Skeletal muscle satellite cell (primary cell): ENCODE results near the gene DLX4.

Source experiments
- H3K27me3 ChIP-seq: 2 replicates; pipeline ENCODE4 v1.7.0; 2013; ENCODE audit warnings: low read length; ENCODE audit not compliant: control insufficient read depth, insufficient read depth
- H3K36me3 ChIP-seq: 2 replicates; pipeline ENCODE4 v1.7.0; 2013; ENCODE audit warnings: mild to moderate bottlenecking, control low read depth, low read length; ENCODE audit not compliant: insufficient read depth
- H3K4me1 ChIP-seq: 2 replicates; pipeline ENCODE4 v1.7.0; 2013; ENCODE audit warnings: low read length; ENCODE audit not compliant: control insufficient read depth, insufficient read depth
- H3K4me2 ChIP-seq: 2 replicates; pipeline ENCODE4 v1.7.0; 2013; ENCODE audit warnings: mild to moderate bottlenecking, low read length
- H3K4me3 ChIP-seq: 2 replicates; pipeline ENCODE4 v1.7.0; 2013; ENCODE audit warnings: low read length
- H3K9ac ChIP-seq: 2 replicates; pipeline ENCODE4 v1.7.0; 2013; ENCODE audit warnings: mild to moderate bottlenecking, low read depth, low read length, moderate library complexity
- H3K9me3 ChIP-seq: replicated peaks from 2 replicates; pipeline ENCODE4 v1.7.0; 2013; ENCODE audit warnings: mild to moderate bottlenecking, control low read depth, low read length

The DLX4 gene

GRCh38 chr17:49932138-49932723 lies 36.8 kb upstream of the DLX4 start:
- Histone ChIP-seq H3K9ac (no peak overlapping the region), H3K9me3 (no peaks in the 10 kb centered on the region), H3K36me3 (no peaks in the 10 kb centered on the region), H3K27me3 (peaks cover 36% of the 10 kb centered on the region), H3K4me1 (peaks cover 25% of the 10 kb centered on the region), H3K4me3 (no peak overlapping the region), H3K4me2 (no peak overlapping the region)

DNA sequence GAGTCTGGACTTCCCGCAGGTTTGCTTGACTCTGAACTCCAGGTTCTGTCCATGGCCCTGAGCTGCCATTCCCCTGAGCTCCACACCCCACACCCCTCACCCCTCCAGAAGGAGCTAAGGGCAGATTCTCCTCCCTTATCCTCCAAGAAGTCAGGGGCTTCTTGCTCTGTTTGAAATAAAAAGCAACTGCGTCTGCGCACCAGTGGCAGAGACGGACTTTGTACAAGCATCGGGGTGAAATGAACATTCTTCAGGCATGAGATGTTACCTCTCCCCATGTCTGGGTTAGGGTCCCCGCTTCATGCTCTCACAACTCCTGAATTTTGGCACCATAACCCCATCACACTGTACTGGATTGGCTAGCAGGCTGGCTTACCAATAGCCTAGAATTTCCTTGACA lies 36.1 kb upstream of the DLX4 start:
- Histone ChIP-seq H3K4me1 (peaks cover 18% of the 10 kb centered on the region), H3K27me3 (peaks cover 36% of the 10 kb centered on the region), H3K4me3 (no peak overlapping the region), H3K36me3 (no peaks in the 10 kb centered on the region), H3K4me2 (no peak overlapping the region), H3K9ac (no peak overlapping the region), H3K9me3 (no peaks in the 10 kb centered on the region)

DNA sequence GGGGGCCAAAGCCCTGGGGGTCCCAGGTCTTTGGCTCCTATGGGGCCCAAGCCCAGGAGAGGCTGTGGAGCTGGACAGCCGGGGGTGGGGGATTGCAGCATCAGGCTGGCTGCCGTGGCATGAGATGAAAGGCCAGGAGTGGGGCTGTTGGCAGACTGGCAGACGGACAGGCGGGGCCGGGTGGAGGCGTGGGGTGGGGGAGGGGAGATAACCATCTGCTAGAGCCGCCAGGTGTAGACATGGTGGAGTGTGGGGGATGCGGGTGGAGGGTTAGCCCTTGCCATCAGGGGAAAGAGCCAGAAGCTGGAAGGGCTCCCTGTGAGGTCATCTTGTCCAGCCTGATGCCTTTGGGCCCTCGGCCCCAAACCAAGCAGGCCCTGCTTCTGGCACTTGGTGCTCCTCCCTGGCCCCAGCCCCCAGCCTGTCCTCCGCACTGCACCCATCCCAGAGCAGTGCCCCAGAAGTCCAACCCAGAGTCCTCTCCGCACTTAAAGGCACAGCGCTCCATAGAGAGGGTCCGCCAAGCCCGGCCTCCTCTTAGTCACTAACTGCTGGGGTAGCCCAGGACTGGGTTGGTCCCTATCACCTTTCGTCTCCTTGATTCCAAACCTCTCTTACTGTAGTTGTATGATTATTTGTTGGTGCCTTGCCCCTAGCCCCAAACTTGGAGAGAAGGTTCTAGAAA lies 33.3 kb upstream of the DLX4 start:
- Histone ChIP-seq H3K9ac (no peak overlapping the region), H3K4me1 (peaks cover 3% of the 10 kb centered on the region), H3K36me3 (no peaks in the 10 kb centered on the region), H3K4me2 (no peak overlapping the region), H3K27me3 (peaks cover 56% of the 10 kb centered on the region), H3K9me3 (no peaks in the 10 kb centered on the region), H3K4me3 (no peak overlapping the region)

DNA sequence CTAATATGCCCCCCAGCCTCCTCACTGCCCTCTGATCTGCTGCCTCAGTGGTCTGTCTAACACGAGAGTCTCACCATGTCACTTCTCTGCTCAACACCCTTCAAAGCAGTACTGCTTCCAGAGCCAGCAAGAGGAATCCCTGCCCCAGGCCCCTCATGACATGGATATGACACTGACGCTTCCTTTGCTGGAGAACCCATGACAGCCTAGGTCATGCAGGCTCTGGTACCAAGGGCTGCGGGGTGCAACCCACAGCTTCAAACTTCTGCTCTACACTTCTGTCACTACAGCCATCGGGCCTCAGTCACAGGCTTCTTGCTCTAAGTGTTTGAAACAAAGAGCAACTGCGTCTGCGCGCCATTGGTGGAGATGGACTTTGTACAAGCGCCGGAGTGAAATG lies 32.6 kb upstream of the DLX4 start:
- peaks cover 59% of the 10 kb centered on the region for H3K27me3 ChIP-seq
- no peak overlapping the region for H3K9ac ChIP-seq
- no peak overlapping the region for H3K4me3 ChIP-seq
- no peak overlapping the region for H3K4me2 ChIP-seq
- H3K9me3 ChIP-seq, result no peaks in the 10 kb centered on the region
- no peaks in the 10 kb centered on the region for H3K36me3 ChIP-seq
- H3K4me1 ChIP-seq, result peaks cover 3% of the 10 kb centered on the region

GRCh38 chr17:49939318-49939717 lies 29.7 kb upstream of the DLX4 start:
- Histone ChIP-seq H3K9me3 (no peaks in the 10 kb centered on the region), H3K36me3 (no peaks in the 10 kb centered on the region), H3K4me3 (no peak overlapping the region), H3K27me3 (peaks cover 72% of the 10 kb centered on the region), H3K4me1 (peaks cover 5% of the 10 kb centered on the region), H3K4me2 (no peak overlapping the region), H3K9ac (no peak overlapping the region)

- Histone ChIP-seq H3K4me2 (no peak overlapping the region), H3K4me1 (peaks cover 6% of the 10 kb centered on the region), H3K4me3 (no peak overlapping the region), H3K27me3 (peaks cover 69% of the 10 kb centered on the region), H3K9me3 (no peaks in the 10 kb centered on the region), H3K9ac (no peak overlapping the region), H3K36me3 (no peaks in the 10 kb centered on the region)
Measured at GRCh38 chr17:49941427-49941826, 27.6 kb upstream of the DLX4 start.

- Histone ChIP-seq H3K27me3 (peaks cover 66% of the 10 kb centered on the region), H3K36me3 (no peaks in the 10 kb centered on the region), H3K4me2 (no peak overlapping the region), H3K9ac (no peak overlapping the region), H3K9me3 (no peaks in the 10 kb centered on the region), H3K4me1 (peaks cover 6% of the 10 kb centered on the region), H3K4me3 (no peak overlapping the region)
Measured at GRCh38 chr17:49942947-49943346, 26.0 kb upstream of the DLX4 start.

DNA sequence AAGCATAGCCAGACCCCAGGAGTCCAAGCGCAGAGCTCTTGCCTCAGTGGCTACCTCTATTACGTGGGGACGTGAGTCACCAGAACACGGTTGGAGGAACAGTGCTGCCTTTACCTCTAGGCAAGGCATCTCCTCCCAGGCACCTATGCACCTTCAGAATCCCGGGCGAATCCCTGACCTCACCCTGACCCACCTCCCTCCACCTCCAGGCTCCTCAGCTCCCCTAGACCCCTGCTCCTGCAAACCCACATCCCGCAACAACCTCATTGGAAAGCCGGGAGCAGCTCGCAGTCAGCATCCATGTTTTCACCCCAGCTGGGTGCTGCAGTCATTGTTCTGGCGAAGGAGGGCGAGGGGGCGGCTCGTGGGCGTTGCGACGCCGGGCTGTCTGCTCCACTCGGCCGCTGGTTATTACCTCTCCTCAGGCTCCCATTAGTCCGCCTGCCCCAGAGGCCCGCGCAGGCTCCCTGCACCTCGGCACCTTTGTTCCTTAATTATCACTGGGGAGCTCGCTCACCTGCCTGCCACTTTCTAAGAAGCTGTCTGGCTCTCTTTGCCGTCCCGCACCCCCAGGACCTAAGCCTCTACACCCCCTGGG lies 24.6 kb upstream of the DLX4 start:
- Histone ChIP-seq H3K4me3 (no peak overlapping the region), H3K4me2 (peak overlapping the region; percentile 35), H3K9ac (no peak overlapping the region), H3K36me3 (no peaks in the 10 kb centered on the region), H3K27me3 (peaks cover 62% of the 10 kb centered on the region), H3K9me3 (no peaks in the 10 kb centered on the region), H3K4me1 (peaks cover 6% of the 10 kb centered on the region)

DNA sequence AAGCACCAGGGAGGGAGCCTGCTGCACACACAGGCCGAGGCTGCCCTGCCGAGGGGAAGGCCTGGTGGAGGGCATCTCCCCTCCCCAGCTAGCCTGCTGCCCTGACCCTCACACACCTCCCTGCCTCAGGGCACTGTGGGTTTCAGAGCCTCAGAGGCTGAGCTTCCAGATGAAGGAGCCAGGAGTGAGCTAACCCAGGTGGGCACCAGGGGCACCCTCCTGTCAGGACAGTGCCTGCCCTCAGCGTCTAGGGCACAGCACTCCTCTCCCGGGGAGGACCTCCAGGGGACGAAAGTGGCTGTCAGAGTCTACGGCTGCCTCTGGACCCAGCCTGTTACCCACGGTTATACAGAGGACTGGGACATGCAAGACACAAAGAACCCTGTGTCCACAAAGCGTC lies 22.8 kb upstream of the DLX4 start:
- Histone ChIP-seq H3K4me2 (no peak overlapping the region), H3K36me3 (no peaks in the 10 kb centered on the region), H3K9ac (no peak overlapping the region), H3K27me3 (peaks cover 54% of the 10 kb centered on the region), H3K4me3 (no peak overlapping the region), H3K9me3 (no peaks in the 10 kb centered on the region), H3K4me1 (peaks cover 8% of the 10 kb centered on the region)

- peaks cover 17% of the 10 kb centered on the region for H3K4me1 ChIP-seq
- no peaks in the 10 kb centered on the region for H3K9me3 ChIP-seq
- no peak overlapping the region for H3K9ac ChIP-seq
- no peak overlapping the region for H3K4me2 ChIP-seq
- H3K27me3 ChIP-seq, result peaks cover 45% of the 10 kb centered on the region
- no peaks in the 10 kb centered on the region for H3K36me3 ChIP-seq
- no peak overlapping the region for H3K4me3 ChIP-seq
Measured at GRCh38 chr17:49946964-49947584, 21.9 kb upstream of the DLX4 start.

DNA sequence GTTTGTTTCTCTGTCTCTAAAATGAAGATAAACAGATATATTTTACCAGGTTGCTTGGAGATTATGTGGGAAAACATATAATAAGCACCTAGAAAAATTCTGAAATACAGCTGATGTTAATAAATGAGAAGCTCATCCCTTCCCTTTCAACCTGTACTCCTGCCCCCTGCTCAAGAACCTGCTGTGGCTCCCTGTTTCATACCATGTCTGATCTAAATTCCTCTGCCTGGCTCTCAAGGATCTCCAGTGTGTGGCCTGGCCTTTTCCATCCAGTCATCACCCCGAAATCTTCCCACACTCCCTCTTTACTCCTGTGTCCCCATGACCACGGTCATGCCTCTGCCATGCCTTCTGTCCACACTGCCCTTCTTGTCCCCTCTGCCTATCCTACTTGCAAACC lies 19.4 kb upstream of the DLX4 start:
- Histone ChIP-seq H3K4me1 (peaks cover 27% of the 10 kb centered on the region), H3K9me3 (no peaks in the 10 kb centered on the region), H3K27me3 (peaks cover 22% of the 10 kb centered on the region), H3K9ac (no peak overlapping the region), H3K36me3 (no peaks in the 10 kb centered on the region), H3K4me2 (no peak overlapping the region), H3K4me3 (no peak overlapping the region)
